NCI-H748 treated with DMSO at 0.1 percent for 48 hours (cell line): ENCODE data around the gene BRME1.
"Not testable (repeated sequence)": the region's sequence is repeated elsewhere in the genome, so short reads cannot be mapped to it uniquely, and the experiment has no call there.

Experiments
- DNase-seq: peaks from one replicate; lab custom pipeline; 2025; lab: John Stamatoyannopoulos, UW

The BRME1 gene

DNA sequence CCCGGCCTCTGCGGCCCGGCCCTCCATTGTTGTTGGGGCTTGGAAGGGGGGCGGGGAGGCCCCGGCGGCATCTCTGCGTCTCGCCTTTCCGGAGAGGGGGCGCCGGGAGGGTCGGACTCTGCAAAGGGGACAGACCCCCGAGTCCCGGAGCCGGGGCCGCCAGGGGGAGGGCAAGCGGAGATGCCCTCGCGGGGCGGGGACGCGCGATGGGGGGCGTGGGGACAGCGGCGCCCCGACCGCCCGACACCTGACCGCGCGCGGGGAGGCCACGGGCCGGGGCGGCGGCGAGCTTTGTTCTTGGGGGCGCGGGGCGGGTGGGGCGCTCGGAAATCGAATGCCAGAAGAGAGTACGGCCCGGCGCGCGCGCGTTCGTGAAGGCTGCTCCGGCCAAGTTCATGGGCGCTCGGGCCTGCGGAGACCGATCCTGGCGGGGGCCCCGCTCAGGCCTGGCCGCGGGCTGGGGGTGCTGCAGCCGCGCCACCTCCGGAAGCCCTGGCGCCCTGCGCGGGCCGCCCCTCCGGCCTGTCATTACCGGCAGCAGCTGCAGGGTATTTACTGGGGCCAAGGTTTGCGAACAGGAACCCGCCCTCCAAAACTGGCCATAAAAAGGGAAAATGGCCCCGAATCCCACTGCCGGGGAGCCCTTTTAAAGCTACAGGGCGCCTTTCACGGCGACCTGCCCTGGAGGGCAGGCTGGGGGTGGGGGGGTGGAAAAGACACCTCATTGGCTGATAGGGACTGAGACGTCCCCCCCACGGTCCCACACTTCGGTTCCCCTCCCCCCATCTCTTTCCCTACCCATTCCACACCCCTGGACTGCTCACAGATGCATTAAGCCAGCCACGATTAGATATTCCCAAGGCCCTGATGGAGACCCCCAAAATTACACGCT is 40.1 kb downstream of the BRME1 start:
- DNase-seq: no peak

DNA sequence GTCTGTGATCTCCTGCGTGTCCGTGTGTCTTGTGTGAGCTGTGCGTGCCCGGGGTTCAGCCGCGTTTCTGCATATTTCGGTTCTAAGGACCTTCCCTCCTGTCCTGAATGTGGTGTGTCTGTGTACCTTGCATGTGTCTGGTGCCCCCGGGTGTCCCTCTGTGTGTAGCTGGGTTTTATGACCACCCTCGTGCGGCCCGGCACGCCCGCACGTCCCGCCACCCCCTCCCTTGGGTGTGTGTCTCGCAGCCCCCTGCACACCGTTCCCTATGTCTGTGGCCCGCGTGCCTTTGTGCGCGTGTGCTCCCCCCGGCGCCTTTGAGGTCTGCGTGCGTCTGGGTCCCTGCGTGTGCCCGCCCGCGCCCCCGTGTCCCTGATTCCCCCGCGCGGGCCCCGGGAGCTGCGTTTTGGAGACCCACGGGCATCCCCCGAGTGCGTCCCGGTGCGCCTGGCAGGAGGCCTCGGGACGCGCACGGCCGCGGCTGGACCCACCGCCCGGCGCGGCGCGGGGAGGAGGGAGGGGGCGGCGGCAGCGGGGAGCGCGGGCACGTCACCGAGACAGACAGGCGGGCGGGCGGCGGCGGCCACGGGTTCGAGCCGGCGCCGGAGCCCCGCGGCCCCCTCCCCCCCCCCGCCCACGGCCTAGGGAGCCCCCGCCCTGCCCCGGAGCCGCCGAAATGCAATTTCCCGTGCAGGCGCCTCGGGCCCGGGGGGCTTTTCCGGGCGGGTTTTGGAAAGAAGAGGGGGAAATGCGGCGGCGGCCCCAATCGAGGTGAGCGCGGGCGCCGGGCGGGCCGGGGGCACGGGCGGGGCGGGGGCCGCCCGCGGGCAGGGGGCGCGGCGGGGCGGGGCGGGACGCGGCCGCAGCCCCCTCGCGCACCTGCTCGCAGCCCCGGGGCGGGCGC is 41.0 kb downstream of the BRME1 start:
- DNase-seq: no peak

DNA sequence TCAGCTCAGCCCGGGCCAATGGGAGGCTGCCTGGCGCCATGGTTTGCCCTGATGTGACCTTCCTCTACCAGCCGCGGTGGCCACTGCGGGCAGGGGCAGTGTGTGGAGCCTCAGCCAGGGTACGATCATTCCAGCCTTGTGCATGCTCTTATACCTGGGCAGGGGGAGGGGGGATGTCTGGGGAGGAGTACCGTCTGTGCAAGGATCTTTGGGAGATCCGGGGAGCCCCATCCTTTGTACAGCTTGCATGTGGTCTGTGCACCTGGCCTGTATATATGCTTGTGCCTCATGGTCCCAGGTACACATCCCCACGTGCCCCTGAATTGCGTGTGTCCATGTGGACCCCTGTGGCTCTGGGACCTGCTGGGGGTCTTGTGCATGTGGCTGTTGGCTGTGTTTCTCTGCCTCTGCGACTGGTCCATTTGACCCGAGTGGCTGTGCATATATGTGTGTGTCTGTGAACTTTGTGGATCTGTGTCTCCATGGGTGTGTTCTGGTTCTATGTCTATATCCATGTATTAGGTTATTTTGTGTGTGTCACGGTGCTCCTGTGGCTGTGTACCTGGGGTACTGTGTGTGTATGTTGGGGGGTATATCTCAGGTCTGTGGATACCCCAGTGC is 41.8 kb downstream of the BRME1 start:
- no peak for DNase-seq

DNA sequence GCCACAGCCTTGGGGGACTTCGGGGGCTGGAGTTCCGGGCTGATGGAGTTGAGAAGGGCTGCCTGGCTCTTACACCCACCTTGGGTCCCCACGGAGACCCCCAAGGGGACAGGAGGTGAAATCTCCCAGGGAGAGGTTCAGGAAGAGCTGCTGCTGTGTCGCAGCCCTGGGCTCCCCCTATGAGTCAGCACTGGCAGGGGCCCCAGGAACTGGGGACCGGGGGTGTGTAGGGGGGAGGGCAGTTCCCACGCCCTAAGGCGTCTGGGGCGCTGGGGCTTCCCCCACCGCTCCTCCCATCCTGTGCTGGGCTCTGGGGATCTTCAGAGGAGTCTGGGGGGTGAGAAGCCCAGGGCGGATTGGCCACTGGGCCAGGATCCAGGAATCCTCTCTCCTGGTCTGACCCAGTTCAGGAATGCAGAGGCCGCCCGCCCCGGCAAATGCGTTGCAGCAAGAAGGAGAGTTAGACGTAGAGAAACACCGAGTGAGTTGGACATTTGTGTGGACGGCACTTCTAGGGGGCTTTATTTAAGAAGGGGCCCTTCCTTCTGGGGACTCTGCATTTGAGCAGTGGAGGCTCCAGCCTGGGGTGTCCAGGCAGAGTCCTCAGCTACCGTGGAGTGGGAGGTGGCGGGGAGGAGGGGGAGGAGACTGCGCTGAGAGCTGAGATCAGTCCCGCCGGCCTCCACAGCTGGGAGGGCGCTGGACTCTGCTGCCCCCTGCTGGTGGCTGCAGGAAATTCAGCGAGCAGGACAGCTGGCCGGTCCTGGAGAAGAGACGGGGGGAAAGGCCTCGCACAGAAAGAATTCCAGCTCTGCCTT is 44.0 kb downstream of the BRME1 start:
- DNase-seq: peak; percentile 51

DNA sequence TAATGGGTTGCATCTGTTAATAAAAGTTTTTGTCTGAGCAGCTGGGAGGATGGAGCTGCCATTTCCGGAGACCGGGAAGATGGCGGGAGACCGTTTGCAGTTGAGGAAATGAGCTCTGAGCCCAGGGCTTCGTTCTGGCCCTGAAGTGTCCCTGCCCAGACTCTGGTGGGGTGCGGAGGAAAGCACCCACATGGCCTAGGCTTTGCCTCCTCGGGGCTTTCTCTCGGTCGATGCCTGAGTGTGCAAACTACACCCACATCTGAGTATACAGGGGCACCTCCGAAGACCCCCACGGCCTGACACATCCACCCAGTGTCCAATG is 44.6 kb downstream of the BRME1 start:
- DNase-seq: no peak

DNA sequence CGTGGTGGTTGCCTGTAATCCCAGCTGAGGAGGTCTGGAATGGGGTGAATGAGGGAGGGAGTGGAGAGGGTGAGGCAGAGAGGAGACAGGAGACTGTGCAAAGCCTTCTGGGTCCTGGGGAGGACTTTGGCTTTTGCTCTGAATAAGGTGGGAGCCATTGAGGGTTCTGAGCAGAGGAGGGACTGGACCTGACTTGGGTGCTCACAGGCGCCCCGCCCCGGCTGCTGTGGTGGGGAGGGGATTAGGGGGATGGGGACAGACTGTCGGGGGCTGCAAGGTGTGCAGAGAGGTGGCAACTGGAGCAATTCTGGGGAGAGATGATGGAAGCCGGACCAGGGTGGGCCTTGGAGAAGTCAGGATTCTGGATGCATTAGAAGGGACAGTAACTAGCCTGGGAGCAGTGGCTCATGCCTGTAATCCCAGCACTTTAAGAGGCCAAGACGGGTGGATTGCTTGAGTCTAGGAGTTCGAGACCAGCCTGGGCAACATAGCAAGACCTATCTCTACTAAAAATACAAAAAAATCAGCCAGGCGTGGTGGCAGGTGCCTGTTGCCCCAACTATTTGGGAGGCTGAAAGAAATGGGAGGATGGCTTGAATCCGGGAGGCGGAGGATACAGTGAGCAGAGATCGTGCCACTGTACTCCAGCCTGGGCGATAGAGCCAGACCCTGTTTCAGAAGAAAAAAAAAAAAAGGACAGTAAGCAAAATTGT is 45.1 kb downstream of the BRME1 start:
- no peak for DNase-seq

DNA sequence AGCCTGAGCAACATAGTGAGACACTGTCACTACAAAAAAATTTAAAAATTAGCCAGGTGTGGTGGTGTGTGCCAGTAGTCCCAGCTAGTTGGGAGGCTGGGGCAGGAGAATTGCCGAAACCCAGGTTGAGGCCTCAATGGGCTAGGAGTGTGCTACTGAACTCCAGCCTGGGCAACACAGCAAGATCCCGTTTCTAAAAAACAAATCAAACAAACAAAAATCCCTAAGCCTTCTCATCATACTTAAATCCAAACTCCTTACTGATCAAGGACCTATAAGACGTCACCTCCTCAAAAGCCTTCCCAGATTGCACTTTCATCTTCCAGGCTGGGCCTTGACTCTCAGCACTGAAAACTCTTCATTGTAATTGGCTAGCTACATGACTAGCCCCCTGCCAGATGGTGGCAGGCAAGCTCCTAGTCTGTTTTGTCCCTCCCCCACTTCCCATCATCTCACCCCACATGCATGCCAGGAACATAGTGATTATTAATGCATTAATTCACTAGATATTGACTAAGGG is 46.5 kb downstream of the BRME1 start:
- DNase-seq: no peak

DNA sequence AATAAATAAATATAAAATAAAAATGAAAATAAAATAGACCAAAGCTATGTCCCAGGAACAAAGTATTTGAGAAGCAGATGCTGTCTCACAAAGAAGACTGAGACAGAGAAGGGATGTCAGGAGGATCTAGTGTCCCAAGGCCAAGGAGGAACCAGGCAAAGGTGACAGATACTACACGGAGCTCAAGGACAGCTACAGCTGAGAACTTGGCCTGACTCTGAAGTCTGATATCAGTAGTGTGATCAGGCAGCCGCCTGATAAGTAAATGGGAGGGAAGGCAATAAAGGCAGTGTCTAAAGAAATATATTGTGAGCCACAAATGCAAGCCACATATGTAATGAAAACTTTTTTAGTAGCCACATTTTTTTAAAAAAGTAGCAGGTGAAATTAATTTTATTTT is 49.4 kb downstream of the BRME1 start:
- DNase-seq: no peak

DNA sequence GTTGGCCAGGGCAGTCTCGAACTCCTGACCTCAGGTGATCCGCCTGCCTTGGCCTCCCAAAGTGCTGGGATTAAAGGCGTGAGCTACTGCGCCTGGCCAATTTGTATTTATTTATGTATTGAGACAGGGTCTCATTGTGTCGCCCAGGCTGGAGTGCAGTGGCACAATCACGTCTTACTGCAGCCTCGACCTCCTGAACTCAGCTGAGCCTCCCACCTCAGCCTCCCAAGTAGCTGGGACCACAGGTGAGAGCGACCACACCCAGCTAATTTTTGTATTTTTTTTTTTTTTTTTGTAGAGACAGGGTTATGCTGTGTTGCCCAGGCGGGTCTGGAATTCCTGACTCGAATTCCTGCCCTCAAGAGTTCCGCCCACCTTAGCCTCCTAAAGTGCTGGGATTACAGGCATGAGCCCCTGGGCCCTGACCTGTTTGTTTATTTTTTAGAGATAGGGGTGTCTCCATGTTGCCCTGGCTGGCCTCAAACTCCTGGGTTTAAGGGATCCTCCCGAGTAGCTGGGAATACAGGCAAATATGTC is 53.7 kb downstream of the BRME1 start:
- not testable (repeated sequence) for DNase-seq

DNA sequence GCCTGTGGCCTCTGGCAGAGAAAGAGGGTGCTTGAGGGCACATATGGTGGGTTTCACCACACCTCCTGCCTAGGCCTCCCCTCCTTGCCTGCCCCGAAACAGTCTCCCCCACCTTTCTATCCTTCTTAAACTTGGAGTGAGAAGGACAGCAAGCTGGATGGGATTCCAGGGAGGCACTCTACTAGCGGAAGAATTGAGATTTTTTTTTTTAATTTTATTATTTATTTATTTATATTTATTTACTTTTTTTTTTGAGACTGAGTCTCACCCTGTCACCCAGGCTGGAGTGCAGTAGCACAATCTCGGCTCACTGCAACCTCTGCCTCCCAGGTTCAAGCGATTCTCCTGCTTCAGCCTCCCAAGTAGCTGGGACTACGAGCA is 54.2 kb downstream of the BRME1 start:
- DNase-seq: not testable (repeated sequence)

DNA sequence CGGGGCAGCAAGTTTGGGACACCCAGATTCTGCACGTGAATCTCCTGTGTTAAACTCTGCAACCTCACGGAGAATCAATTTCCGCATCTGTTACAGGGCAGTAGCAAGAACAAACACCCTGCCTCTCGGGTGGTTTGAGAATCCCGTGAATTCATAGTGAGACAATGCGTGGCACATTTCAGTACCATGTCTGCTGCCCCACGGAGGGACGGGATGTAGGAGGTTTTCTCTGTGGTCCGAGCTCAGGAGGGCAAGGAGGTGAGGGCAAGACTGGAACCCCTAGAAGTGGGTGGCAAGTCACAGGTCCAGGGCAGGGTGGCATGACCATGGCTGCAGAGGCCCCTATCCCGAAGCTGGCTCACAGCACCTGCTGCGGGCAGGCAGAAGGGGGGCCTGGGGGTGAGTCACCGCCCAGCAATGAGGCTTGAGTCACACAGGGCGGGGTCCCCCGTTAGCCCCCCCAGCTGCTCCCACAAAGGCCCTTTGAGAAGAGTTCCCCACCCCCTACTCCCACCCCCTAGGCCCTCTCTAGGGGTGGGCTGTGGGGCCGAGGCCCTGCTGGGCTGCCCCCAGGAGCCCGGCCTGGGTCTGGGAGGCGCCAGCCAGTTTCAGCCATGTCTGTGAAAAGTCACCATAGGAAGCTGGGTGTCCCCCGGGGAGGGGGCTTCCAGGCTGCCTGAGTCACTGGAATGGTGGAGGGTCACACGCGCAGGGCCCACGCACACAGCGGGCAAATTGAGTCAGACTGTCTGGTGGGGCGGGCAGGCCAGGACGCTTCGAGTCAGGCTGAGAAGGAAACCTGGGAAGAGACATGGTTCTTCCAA is 54.8 kb downstream of the BRME1 start:
- DNase-seq: no peak

DNA sequence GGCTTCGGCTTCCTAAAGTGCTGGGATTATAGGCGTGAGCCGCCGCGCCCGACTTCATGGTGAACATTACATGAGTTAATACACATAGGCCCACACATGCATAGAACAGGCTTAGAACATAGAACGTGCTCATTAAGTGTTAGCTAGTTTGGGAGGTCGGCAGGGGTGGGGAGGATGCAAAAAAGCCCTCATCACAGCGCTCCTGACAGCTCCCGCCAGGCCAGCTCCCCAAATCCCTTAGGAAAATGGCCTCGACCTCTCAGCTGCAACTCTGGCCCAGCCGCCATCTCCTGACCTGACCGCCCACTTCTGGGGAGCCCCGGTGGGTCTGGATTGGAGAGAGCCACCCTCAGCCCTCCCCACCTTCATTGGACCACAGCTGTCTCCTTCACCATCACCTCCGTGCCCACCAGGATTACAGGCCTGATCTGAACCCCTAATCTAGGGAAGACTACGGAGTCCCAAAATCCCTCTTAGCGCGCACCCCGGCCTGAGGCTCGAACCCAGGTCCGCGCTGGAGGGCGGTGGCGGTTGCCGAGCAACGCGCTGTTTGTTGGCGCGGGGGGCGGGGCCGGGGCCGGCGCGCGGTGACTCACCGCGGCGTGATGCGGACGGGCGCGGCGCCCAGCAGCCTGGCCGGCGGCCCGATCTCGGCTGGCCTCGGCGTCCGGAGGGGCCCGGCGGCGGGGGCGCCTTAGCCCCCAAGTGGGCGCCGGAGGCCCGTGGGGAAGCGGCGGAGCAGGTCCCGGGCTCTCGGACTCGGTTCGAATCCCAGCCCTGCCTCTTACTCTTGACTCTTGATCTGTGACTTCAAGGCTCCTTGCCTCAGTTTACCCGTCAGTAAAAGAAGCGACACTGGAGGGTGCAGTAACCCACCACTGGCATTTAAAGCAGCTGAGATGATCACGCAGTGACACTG is 55.7 kb downstream of the BRME1 start:
- peak; percentile 14 for DNase-seq

DNA sequence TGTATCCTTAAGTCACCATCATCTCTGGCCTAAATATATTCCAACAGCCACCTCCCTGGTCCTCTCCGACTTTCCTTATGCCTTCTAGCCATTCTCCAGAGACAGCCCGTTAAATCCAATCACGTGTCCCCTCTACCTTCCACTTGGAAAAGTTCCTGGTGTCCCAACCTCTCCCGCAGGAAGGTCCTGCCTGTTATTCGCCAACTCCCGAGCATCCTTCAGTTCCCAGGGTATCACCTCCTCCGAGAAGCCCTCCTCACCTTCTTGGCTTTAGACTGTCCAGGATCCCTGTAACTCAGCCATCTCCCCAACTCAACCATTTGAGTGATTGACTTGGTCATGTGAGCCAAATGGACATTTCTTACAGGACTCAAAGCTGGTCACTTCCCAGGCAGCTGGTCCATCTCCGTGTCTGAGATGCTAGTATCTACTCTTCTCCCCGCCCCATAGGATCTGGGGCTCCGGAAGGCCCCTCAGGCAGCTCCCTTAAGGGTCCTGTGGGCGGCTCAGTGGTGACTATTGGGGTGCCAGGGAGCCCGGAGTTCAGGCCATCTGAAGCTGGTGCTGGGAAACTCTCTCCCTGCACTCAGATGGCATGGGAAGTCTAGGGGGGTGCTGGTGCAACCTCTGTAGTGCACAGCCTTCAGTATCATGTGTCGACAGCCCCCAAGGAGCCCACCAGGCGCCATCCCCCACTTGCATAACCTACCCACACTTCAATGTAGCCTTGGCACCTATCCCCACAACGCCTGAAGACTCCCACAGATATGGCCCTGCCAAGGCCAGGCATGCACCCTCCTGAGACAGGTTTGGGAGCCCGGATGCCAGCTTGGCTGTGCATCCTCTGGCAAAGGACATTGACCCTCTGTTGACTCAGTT is 56.9 kb downstream of the BRME1 start:
- no peak for DNase-seq

DNA sequence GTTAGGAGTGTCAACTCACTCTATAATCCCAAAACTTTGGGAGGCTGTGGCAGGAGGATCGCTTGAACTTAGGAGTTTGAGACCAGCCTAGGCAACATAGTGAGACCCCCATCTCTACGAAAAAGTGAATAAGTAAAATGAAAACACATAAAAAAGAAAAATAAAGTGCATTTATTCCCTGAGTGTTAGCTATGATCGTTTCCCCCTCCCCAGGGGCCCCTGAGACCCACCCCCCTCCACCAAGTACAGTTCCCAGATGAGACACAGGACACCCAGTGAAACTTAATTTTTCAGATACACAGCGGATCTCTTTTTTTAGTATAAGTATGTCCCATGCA is 57.6 kb downstream of the BRME1 start:
- no peak for DNase-seq

DNA sequence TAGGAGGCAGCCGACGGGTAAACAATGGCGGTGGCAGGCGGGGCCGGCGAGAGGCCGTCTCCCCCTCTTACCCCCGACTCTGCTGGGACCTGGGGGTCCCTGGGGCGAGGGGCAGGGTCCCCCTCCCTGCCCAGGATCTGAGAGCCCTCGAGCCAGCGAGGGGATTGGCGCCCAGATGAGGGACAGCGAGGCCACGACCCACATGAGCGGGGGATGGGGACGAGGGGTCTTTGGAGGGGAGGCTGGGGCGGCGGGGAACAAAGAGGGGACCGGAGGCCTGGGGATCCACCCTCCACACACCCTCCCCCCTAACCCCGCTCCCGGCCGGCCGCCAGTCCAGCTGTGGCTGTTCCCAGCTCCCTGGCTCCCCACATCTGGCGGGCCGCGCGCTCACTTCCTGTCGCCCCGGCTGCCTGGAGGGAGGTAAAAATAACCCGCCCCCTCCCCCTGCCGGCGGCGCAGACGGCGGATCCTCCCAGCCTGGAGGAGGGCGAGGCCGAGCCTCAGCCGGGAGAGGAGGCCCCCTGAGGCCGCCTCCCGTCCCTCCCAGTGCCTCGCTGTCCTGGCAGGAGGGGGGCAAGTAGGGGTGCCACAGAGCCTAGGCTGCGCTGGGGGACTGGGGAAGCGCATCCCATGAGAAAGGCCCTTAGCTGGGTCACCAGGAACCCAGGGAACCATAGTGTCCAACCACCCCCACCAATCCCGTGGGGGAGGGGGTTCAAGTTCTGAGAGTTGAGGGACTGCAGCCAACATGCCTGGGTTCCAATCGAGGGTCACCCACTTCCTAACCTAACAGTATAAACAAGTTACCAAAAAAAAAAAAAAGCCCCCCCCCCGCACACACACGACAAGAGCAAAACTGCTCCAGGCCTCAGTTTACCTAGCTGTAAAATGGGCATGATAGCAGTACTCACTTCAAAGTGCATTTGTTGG is 58.2 kb downstream of the BRME1 start:
- DNase-seq: peak; percentile 26

DNA sequence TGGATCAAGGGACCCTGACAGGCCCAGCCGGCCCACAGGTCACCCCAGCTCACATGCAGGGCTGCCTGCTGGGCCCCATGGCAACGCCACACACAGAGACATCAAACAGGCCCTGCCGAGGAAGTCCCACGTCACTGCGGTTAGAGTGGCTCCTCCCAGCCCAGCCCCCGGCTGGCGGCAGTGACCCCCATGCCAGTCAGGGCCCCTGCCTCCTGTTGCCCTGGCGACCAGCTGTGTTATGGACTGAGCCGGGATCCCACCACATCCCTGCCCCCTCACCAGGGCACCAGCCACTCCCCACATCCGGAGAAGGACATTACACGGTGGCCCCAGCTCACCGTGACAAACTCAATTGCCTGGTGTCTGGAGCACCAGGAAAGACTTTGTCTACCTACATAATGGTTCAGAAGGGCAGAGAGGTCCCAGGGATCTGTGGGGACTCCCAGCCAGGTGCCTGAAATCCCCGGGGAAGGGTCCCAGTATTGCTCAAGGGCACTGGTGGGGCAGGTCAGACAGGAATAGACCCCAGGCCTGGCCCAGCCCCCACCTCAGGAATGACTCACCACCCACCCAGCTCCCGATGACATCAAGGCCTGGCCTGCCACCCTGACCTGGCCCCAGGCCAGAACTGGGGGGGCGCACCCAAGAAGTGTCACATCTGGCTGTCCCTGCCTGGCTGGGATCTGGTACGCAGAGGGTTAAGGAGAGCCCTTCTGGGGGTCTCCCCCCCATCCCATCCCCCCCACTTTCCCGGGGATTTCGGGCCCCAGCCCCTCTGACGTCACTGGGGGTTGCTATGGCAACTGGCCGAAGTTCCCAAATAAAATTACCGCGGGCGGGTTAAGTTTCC is 59.1 kb downstream of the BRME1 start:
- peak; percentile 55 for DNase-seq
